ENCODE results near the gene SMYD3.
"Not testable (repeated sequence)": the region's sequence is repeated elsewhere in the genome, so short reads cannot be mapped to it uniquely, and the experiment has no call there.

SMYD3 gene

GRCh38 chr1:245971711-245972085, 535.4 kb downstream of the SMYD3 start:
- DNase-seq (ENCODE audit: low read depth): no peak
- TF ChIP-seq CTCF (IDR thresholded peaks at IDR 0.05; ENCODE audit: insufficient read depth, low read depth, low read length, missing control alignments): no peak
- H3K4me3 ChIP-seq (ENCODE audit: low read depth, low read length): no peak overlapping the region

GRCh38 chr1:245971076-245971710, 535.9 kb downstream of the SMYD3 start:
- H3K4me3 ChIP-seq (ENCODE audit: low read depth, low read length); DNase-seq (ENCODE audit: low read depth): not testable (repeated sequence)

GRCh38 chr1:245969283-245969682, 537.8 kb downstream of the SMYD3 start:
- no peak for TF ChIP-seq CTCF (IDR thresholded peaks at IDR 0.05; ENCODE audit: insufficient read depth, low read depth, low read length, missing control alignments)
- DNase-seq (ENCODE audit: low read depth): no peak
- no peak overlapping the region for H3K4me3 ChIP-seq (ENCODE audit: low read depth, low read length)

- DNase-seq (ENCODE audit: low read depth): no peak
- TF ChIP-seq CTCF (IDR thresholded peaks at IDR 0.05; ENCODE audit: insufficient read depth, low read depth, low read length, missing control alignments): no peak
- no peak overlapping the region for H3K4me3 ChIP-seq (ENCODE audit: low read depth, low read length)
Observed at GRCh38 chr1:245968775-245969174, 538.3 kb downstream of the SMYD3 start.

GRCh38 chr1:245965398-245965797, 541.7 kb downstream of the SMYD3 start:
- no peak overlapping the region for H3K4me3 ChIP-seq (ENCODE audit: low read depth, low read length)
- no peak for DNase-seq (ENCODE audit: low read depth)
- no peak for TF ChIP-seq CTCF (IDR thresholded peaks at IDR 0.05; ENCODE audit: insufficient read depth, low read depth, low read length, missing control alignments)

- TF ChIP-seq CTCF (IDR thresholded peaks at IDR 0.05; ENCODE audit: insufficient read depth, low read depth, low read length, missing control alignments): no peak
- H3K4me3 ChIP-seq (ENCODE audit: low read depth, low read length): no peak overlapping the region
- no peak for DNase-seq (ENCODE audit: low read depth)
Observed at GRCh38 chr1:245963649-245964048, 543.4 kb downstream of the SMYD3 start.

- DNase-seq (ENCODE audit: low read depth): no peak
- no peak for TF ChIP-seq CTCF (IDR thresholded peaks at IDR 0.05; ENCODE audit: insufficient read depth, low read depth, low read length, missing control alignments)
- H3K4me3 ChIP-seq (ENCODE audit: low read depth, low read length): no peak overlapping the region
Observed at GRCh38 chr1:245962453-245962852, 544.6 kb downstream of the SMYD3 start.
